A549 treated with CpdA at 1 μM for 4 hours (cell line): ENCODE measurements around the gene CHAC1. TPM values are rescaled to one million over a fixed set of nuclear protein-coding genes. Genes with fewer than 3 reads are reported as not detected.

Experiments used
- total RNA-seq: library from RNA; stranded (reverse); fragments of 200-300 nt; extraction: Qiagen RNA extraction; gene quantifications from 5 replicates; pipeline ENCODE4 v1.2.3, GENCODE V29; 2022; ENCODE audit warnings: low read depth

Gene CHAC1, protein sequence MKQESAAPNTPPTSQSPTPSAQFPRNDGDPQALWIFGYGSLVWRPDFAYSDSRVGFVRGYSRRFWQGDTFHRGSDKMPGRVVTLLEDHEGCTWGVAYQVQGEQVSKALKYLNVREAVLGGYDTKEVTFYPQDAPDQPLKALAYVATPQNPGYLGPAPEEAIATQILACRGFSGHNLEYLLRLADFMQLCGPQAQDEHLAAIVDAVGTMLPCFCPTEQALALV
- total RNA-seq = 2.6 to 7.1 TPM (median 4.8 TPM) in 5 replicates

DNA sequence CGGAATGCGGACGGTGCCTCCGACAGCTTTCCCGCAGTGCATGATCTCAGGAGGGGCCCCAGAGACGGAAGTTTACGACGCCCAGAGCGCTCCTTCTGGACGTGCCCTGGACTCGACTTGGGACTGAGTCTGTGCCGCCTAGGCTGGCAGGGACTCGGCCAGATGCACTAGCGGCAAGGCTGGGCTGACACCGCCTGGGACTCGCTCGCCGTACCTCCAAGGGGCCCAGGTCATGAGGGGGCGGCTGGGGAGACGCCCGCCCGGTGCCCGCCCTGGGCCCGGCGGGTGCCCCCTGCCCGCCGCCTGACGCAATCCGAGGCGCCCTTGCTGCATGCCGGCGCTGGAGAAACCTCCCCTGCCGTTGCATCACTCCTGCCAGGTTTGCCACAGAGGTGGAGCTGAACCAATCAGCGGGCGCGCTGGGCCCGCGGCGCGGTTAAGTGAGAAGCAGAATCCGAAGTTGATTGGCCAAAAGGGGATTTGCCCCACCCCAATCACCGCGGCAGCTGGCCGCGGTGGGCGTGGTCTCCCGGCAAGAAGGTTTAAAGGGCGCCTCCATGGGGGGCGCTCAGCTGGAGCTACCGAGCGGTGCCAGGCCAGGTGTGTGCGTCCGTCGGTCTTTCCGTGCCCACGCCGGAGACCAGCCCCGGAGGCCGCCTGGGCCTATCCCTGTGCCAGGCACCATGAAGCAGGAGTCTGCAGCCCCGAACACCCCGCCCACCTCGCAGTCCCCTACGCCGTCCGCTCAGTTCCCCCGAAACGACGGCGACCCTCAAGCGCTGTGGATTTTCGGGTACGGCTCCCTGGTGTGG lies at the start of gene CHAC1:
Gene CHAC1 (plus strand): TSS at position 571 of the 812 bp plus-strand sequence. CDS start 113 bp downstream, at position 684.

DNA sequence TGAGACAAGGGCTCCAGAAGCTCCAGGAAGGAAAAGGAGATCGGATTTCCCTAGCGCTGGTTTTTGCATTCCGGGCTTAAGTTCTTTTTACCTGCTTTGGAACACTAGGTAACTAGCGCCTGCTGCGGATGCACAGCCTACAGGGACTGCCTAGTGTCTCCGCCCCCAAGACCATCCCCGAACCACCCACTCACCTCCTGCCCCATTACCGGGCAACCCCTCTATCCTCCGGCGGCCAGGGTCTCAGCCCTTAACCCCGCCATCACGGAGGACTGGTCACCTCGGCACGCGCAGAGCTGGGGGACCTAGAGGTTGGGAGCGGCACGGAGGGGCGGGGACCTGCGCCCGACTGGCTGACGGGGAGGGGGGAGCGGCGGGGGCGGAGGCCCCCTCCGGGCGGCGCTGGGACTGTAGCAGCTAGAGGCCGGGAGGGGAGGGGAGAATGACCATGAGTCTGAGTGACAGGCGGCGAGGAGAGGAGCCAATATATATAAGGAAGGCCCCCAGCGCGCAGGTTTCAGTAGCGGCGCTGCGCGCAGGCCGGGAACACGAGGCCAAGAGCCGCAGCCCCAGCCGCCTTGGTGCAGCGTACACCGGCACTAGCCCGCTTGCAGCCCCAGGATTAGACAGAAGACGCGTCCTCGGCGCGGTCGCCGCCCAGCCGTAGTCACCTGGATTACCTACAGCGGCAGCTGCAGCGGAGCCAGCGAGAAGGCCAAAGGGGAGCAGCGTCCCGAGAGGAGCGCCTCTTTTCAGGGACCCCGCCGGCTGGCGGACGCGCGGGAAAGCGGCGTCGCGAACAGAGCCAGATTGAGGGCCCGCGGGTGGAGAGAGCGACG lies 24.2 kb upstream of the CHAC1 start, which contains the start of gene DLL4:
Gene DLL4 (plus strand): TSS at position 520 of the 839 bp plus-strand sequence. CDS start 329 bp downstream, outside the sequence.

Other genes with a start within 250 kb of the CHAC1 start
- gene RMDN3, start 198.2 kb upstream of the CHAC1 start, total RNA-seq = 21.1 to 24.4 TPM (median 22.7 TPM) in 5 replicates
- 5.6 to 8.3 TPM (median 6.7 TPM) in 5 replicates for gene GCHFR, start 189.4 kb upstream of the CHAC1 start, total RNA-seq
- gene C15orf62, start 183.5 kb upstream of the CHAC1 start, total RNA-seq = 0.07 to 0.17 TPM (median 0.13 TPM) in 4 of 5 replicates, not detected in the other
- 16.1 to 19.6 TPM (median 17.7 TPM) in 5 replicates for gene ZFYVE19, start 146.4 kb upstream of the CHAC1 start, total RNA-seq
- 20.7 to 30.0 TPM (median 23.8 TPM) in 5 replicates for gene DNAJC17, start 146.0 kb upstream of the CHAC1 start, total RNA-seq
- gene PPP1R14D, start 124.8 kb upstream of the CHAC1 start, total RNA-seq = 0.20 to 0.32 TPM in 2 of 5 replicates, not detected in the others
- 0.82 to 1.1 TPM (median 0.92 TPM) in 5 replicates for gene SPINT1, start 109.4 kb upstream of the CHAC1 start, total RNA-seq
- gene RHOV, start 79.2 kb upstream of the CHAC1 start, total RNA-seq = 4.1 to 7.3 TPM (median 5.8 TPM) in 5 replicates
- 19.8 to 22.9 TPM (median 21.8 TPM) in 5 replicates for gene VPS18, start 59.0 kb upstream of the CHAC1 start, total RNA-seq
- gene DLL4, start 24.1 kb upstream of the CHAC1 start, total RNA-seq = 0.62 to 0.68 TPM (median 0.65 TPM) in 5 replicates
- gene INO80, start 162.8 kb downstream of the CHAC1 start, total RNA-seq = 12.2 to 13.7 TPM (median 12.6 TPM) in 5 replicates